Colonic mucosa (tissue), 4 donors: Measurements from ENCODE around the gene GRIN2B. TPM values are rescaled to one million over a fixed set of nuclear protein-coding genes. Genes with fewer than 3 reads are reported as not detected.

ENCODE experiments used
- DNase-seq: peaks from one replicate; pipeline ENCODE4 v3.0.0-alpha.2; 2020
- H3K27ac ChIP-seq: fragments of 200-600 bp; one replicate; pipeline ENCODE4 v1.8.0; 2021
- H3K27me3 ChIP-seq: fragments of 200-600 bp; one replicate; pipeline ENCODE4 v1.8.0; 2021
- H3K36me3 ChIP-seq: fragments of 200-600 bp; one replicate; pipeline ENCODE4 v1.8.0; 2021
- H3K4me1 ChIP-seq: fragments of 200-600 bp; one replicate; pipeline ENCODE4 v1.8.0; 2021; ENCODE audit warnings: mild to moderate bottlenecking
- H3K4me3 ChIP-seq: fragments of 200-600 bp; one replicate; pipeline ENCODE4 v1.8.0; 2021
- H3K9ac ChIP-seq, 2 donors: one replicate each; pipeline ENCODE4 v1.7.0; 2013; ENCODE audit warnings: control low read depth in 2 of 2, low read depth in 2 of 2, low read length in 2 of 2
- H3K9me3 ChIP-seq: fragments of 200-600 bp; one replicate; pipeline ENCODE4 v1.8.0; 2021
- CTCF ChIP-seq: fragments of 200-600 bp; IDR thresholded peaks from one replicate; pipeline ENCODE4 v1.8.0; 2022; ENCODE audit warnings: antibody characterized with exemption, mild to moderate bottlenecking
- intact Hi-C: fragments of 100-400 bp; cut with DNase I; formaldehyde crosslinking; loops from one replicate; pipeline ENCODE4 v1.14.1; 2022
- total RNA-seq, 2 donors: library from RNA; stranded (reverse); fragmentation: NEBNext Ultra II Directional in 1 of 2; extraction: Animal tissue kit (Norgen Biotek cat#: 25700) in 1 of 2; gene quantifications; one replicate each; pipeline ENCODE4 v1.2.1, GENCODE V29; 2021
- donor health status: healthy.
- donor health status: DM: no; HTN: no; CAD: no.
- donor health status: DM: no; HTN: no; CAD: no.

GRIN2B gene
- total RNA-seq, 2 donors from 2014 or later, result 1.5 to 2.1 TPM

- no peak overlapping the region for H3K4me3 ChIP-seq
- no peak overlapping the region for H3K9ac ChIP-seq
- H3K27me3 ChIP-seq, result no peaks in the 10 kb centered on the region
- no peak for DNase-seq
- no peak overlapping the region for H3K27ac ChIP-seq
- no peaks in the 10 kb centered on the region for H3K9me3 ChIP-seq
- TF ChIP-seq CTCF, result no peak
- intact Hi-C loops, result loop anchor here (10.0 kb wide), 1 partner anchor 216 kb away; no protein-coding TSS in a partner anchor
- H3K4me1 ChIP-seq, result no peaks in the 10 kb centered on the region
- no peaks in the 10 kb centered on the region for H3K36me3 ChIP-seq
Observed at GRCh38 chr12:13948621-13949020, 32.8 kb downstream of the GRIN2B start.

GRCh38 chr12:13947276-13947946 lies 34.0 kb downstream of the GRIN2B start:
- H3K9ac ChIP-seq, result no peak overlapping the region
- no peaks in the 10 kb centered on the region for H3K36me3 ChIP-seq
- H3K27me3 ChIP-seq, result no peaks in the 10 kb centered on the region
- H3K4me1 ChIP-seq, result no peaks in the 10 kb centered on the region
- no peak overlapping the region for H3K27ac ChIP-seq
- no peak overlapping the region for H3K4me3 ChIP-seq
- H3K9me3 ChIP-seq, result no peaks in the 10 kb centered on the region
- no peak for DNase-seq
- TF ChIP-seq CTCF, result no peak
- intact Hi-C loops, result loop anchor here (10.0 kb wide), 1 partner anchor 217 kb away; no protein-coding TSS in a partner anchor

GRCh38 chr12:13945641-13946040 lies 35.8 kb downstream of the GRIN2B start:
- Histone ChIP-seq H3K4me3 (no peak overlapping the region), H3K9ac (no peak overlapping the region), H3K36me3 (no peaks in the 10 kb centered on the region), H3K4me1 (no peaks in the 10 kb centered on the region), H3K27ac (no peak overlapping the region), H3K9me3 (no peaks in the 10 kb centered on the region), H3K27me3 (no peaks in the 10 kb centered on the region)
- DNase-seq, result no peak
- no peak for TF ChIP-seq CTCF
- intact Hi-C loops, result loop anchor here (10.0 kb wide), 1 partner anchor 219 kb away; no protein-coding TSS in a partner anchor

GRCh38 chr12:13945236-13945635 lies 36.2 kb downstream of the GRIN2B start:
- H3K27me3 ChIP-seq, result no peaks in the 10 kb centered on the region
- H3K36me3 ChIP-seq, result no peaks in the 10 kb centered on the region
- H3K4me1 ChIP-seq, result no peaks in the 10 kb centered on the region
- H3K4me3 ChIP-seq, result no peak overlapping the region
- TF ChIP-seq CTCF, result no peak
- no peak overlapping the region for H3K9ac ChIP-seq
- no peak for DNase-seq
- no peak overlapping the region for H3K27ac ChIP-seq
- no peaks in the 10 kb centered on the region for H3K9me3 ChIP-seq
- intact Hi-C loops, result loop anchor here (10.0 kb wide), 1 partner anchor 220 kb away; no protein-coding TSS in a partner anchor

GRCh38 chr12:13942826-13943225 lies 38.6 kb downstream of the GRIN2B start:
- intact Hi-C loops, result loop anchor here (5.0 to 10.0 kb wide), 2 partner anchors 76 to 222 kb away; no protein-coding TSS in a partner anchor
- no peaks in the 10 kb centered on the region for H3K27me3 ChIP-seq
- no peak for DNase-seq
- TF ChIP-seq CTCF, result no peak
- no peak overlapping the region for H3K27ac ChIP-seq
- H3K9ac ChIP-seq, result no peak overlapping the region
- no peak overlapping the region for H3K4me3 ChIP-seq
- no peaks in the 10 kb centered on the region for H3K4me1 ChIP-seq
- no peaks in the 10 kb centered on the region for H3K36me3 ChIP-seq
- no peaks in the 10 kb centered on the region for H3K9me3 ChIP-seq
